Esophagus muscularis mucosa (tissue), 3 donors: ENCODE data around the gene PRMT5.

Experiments used
- CTCF ChIP-seq, 3 experiments: fragments of 200-600 bp in 2 of 3; fragments of 450-650 bp in 1 of 3; sonication (generic) in 2 of 3; IDR thresholded peaks; one replicate each; pipeline ENCODE4 v1.5.1; 2017 to 2019; ENCODE audit warnings: antibody characterized with exemption in 3 of 3, mild to moderate bottlenecking in 2 of 3, moderate library complexity in 1 of 3
- POLR2A ChIP-seq: fragments of 450-650 bp; IDR thresholded peaks from one replicate; pipeline ENCODE4 v1.6.1; 2017; ENCODE audit warnings: antibody characterized with exemption, moderate library complexity, mild to moderate bottlenecking, low read depth

- no peak for TF ChIP-seq CTCF (IDR thresholded peaks at IDR 0.05)
- no peak for TF ChIP-seq POLR2A
These were observed 42.0 kb upstream of the PRMT5 start for GRCh38 chr14:22971152-22971551.
